Smooth muscle cell of the brain vasculature (primary cell): ENCODE measurements around the gene SLC35A2.

Source experiments
- DNase-seq: peaks from one replicate; pipeline ENCODE4 v3.0.0-alpha.2; 2012; ENCODE audit warnings: low read depth, low spot score

Gene SLC35A2

GRCh38 chrX:48911412-48912182 is at the start of gene SLC35A2:
Gene SLC35A2 (minus strand): TSS chrX:48911646. CDS start chrX:48911636, 10 bp downstream.
- no peak for DNase-seq

GRCh38 chrX:48960291-48960690 is 48.8 kb upstream of the SLC35A2 start:
- no peak for DNase-seq

GRCh38 chrX:48958635-48959094 is 47.2 kb upstream of the SLC35A2 start:
- no peak for DNase-seq

- peak; percentile 92 for DNase-seq
These were observed 46.6 kb upstream of the SLC35A2 start for GRCh38 chrX:48957827-48958634.

GRCh38 chrX:48957477-48957826 is 46.0 kb upstream of the SLC35A2 start, which contains the start of gene OTUD5:
Gene OTUD5 (minus strand): TSS chrX:48957607. CDS start chrX:48957570, 37 bp downstream.
- DNase-seq, result no peak

GRCh38 chrX:48956728-48957414 is 45.4 kb upstream of the SLC35A2 start:
- no peak for DNase-seq

- DNase-seq, result no peak
These were observed 37.1 kb upstream of the SLC35A2 start for GRCh38 chrX:48948589-48948988.

GRCh38 chrX:48945517-48946348 is 34.3 kb upstream of the SLC35A2 start:
- DNase-seq, result no peak

- no peak for DNase-seq
These were observed 31.4 kb upstream of the SLC35A2 start for GRCh38 chrX:48942895-48943294.

GRCh38 chrX:48940404-48940955 is 29.0 kb upstream of the SLC35A2 start:
- DNase-seq, result no peak

- no peak for DNase-seq
These were observed 28.2 kb upstream of the SLC35A2 start for GRCh38 chrX:48939524-48940228.

GRCh38 chrX:48938721-48939425 is 27.4 kb upstream of the SLC35A2 start:
- DNase-seq, result no peak

- DNase-seq, result no peak
These were observed 25.8 kb upstream of the SLC35A2 start for GRCh38 chrX:48937054-48937907.

- DNase-seq, result no peak
These were observed 25.1 kb upstream of the SLC35A2 start for GRCh38 chrX:48936429-48937053.

- no peak for DNase-seq
These were observed 23.8 kb upstream of the SLC35A2 start for GRCh38 chrX:48935301-48935670.

- no peak for DNase-seq
These were observed 23.3 kb upstream of the SLC35A2 start for GRCh38 chrX:48934581-48935300.

- DNase-seq, result no peak
These were observed 22.3 kb upstream of the SLC35A2 start for GRCh38 chrX:48933757-48934156.
